DND-41 (cell line): ENCODE results near the gene CD96.

Source experiments
- ATAC-seq: fragments of 200-7000 bp; cut with Tn5 transposase; 3 replicates; pipeline ENCODE4 v1.9.1; 2021; ENCODE audit warnings: low read depth; ENCODE audit not compliant: insufficient read depth
- DNase-seq: peaks from one replicate; pipeline ENCODE4 v3.0.0-alpha.2; 2020
- H2AFZ ChIP-seq: 2 replicates; pipeline ENCODE4 v1.6.0; 2012; ENCODE audit warnings: low read depth, low read length
- H3K27ac ChIP-seq: 2 replicates; pipeline ENCODE4 v1.5.1; 2012; ENCODE audit warnings: low read length, inconsistent platforms
- H3K27me3 ChIP-seq: fragments of 200-600 bp; sonication (generic); 2 replicates; pipeline ENCODE4 v1.6.0; 2012; ENCODE audit warnings: low read length, mild to moderate bottlenecking, inconsistent platforms; ENCODE audit not compliant: insufficient read depth, poor library complexity
- H3K36me3 ChIP-seq: 2 replicates; pipeline ENCODE4 v1.5.1; 2012; ENCODE audit warnings: low read length, inconsistent platforms; ENCODE audit not compliant: insufficient read depth
- H3K4me1 ChIP-seq: 2 replicates; pipeline ENCODE4 v1.5.1; 2012; ENCODE audit warnings: mild to moderate bottlenecking, low read length; ENCODE audit not compliant: insufficient read depth
- H3K4me2 ChIP-seq: 2 replicates; pipeline ENCODE4 v1.6.0; 2012; ENCODE audit warnings: mild to moderate bottlenecking, moderate library complexity, low read length, inconsistent platforms; ENCODE audit not compliant: insufficient read depth
- H3K4me3 ChIP-seq, 2 experiments: fragments of 200-600 bp in 1 of 2; shearing (Covaris generic) in 1 of 2; 2 replicates each; pipeline ENCODE4 v1.5.1; 2012 to 2016; ENCODE audit warnings: inconsistent platforms in 2 of 2, low read length in 2 of 2, mild to moderate bottlenecking in 2 of 2, low read depth in 1 of 2, moderate library complexity in 1 of 2
- H3K79me2 ChIP-seq: 2 replicates; pipeline ENCODE4 v1.6.0; 2012; ENCODE audit warnings: low read length, inconsistent platforms; ENCODE audit not compliant: insufficient read depth
- H3K9ac ChIP-seq: 2 replicates; pipeline ENCODE4 v1.6.0; 2012; ENCODE audit warnings: low read depth, mild to moderate bottlenecking, inconsistent platforms, low read length, moderate library complexity
- H3K9me3 ChIP-seq: 2 replicates; pipeline ENCODE4 v1.5.1; 2012; ENCODE audit warnings: low read length, moderate library complexity, mild to moderate bottlenecking, inconsistent platforms; ENCODE audit not compliant: insufficient read depth, severe bottlenecking
- H4K20me1 ChIP-seq: 2 replicates; pipeline ENCODE4 v1.6.0; 2012; ENCODE audit warnings: low read length; ENCODE audit not compliant: insufficient read depth
- CTCF ChIP-seq: IDR thresholded peaks from 2 replicates; pipeline ENCODE4 v1.5.1; 2012; ENCODE audit warnings: borderline replicate concordance, low read length, moderate library complexity, mild to moderate bottlenecking; ENCODE audit not compliant: poor library complexity, severe bottlenecking; ENCODE audit errors: extremely low read depth
- EZH2 ChIP-seq: IDR thresholded peaks from 3 replicates; pipeline ENCODE4 v1.6.1; 2012; ENCODE audit warnings: borderline replicate concordance, low read depth, mild to moderate bottlenecking, moderate library complexity, low read length, inconsistent platforms; ENCODE audit not compliant: severe bottlenecking

Gene CD96

GRCh38 chr3:111603679-111604078 is 61.7 kb downstream of the CD96 start:
- no peak overlapping the region for H3K4me2 ChIP-seq
- H2AFZ ChIP-seq, result no peak overlapping the region
- no peaks in the 10 kb centered on the region; the same call in 1 of the 2 replicates for H3K79me2 ChIP-seq
- 0 out of 3 replicates have a peak, but pooled peaks have one; percentile 40 for ATAC-seq
- TF ChIP-seq EZH2, result no peak
- no peak for TF ChIP-seq CTCF
- no peak for DNase-seq
- no peaks in the 10 kb centered on the region for H4K20me1 ChIP-seq
- peaks cover 94% of the 10 kb centered on the region for H3K36me3 ChIP-seq
- no peak overlapping the region for H3K9ac ChIP-seq
- no peaks in the 10 kb centered on the region for H3K9me3 ChIP-seq
- no peak overlapping the region for H3K27ac ChIP-seq
- no peak overlapping the region for H3K4me3 ChIP-seq
- no peaks in the 10 kb centered on the region for H3K27me3 ChIP-seq
- H3K4me1 ChIP-seq, result peaks cover 15% of the 10 kb centered on the region

- no peak overlapping the region for H3K27ac ChIP-seq
- H3K9me3 ChIP-seq, result no peaks in the 10 kb centered on the region
- H2AFZ ChIP-seq, result no peak overlapping the region
- no peaks in the 10 kb centered on the region for H3K27me3 ChIP-seq
- H3K79me2 ChIP-seq, result no peaks in the 10 kb centered on the region; the same call in 1 of the 2 replicates
- no peak for ATAC-seq
- H3K4me3 ChIP-seq, result no peak overlapping the region
- H3K4me2 ChIP-seq, result no peak overlapping the region
- TF ChIP-seq CTCF (no peak), EZH2 (no peak)
- H3K4me1 ChIP-seq, result peaks cover 20% of the 10 kb centered on the region
- H4K20me1 ChIP-seq, result no peaks in the 10 kb centered on the region
- no peak for DNase-seq
- H3K36me3 ChIP-seq, result peaks cover 96% of the 10 kb centered on the region
- no peak overlapping the region for H3K9ac ChIP-seq
Observed at GRCh38 chr3:111604119-111604518, 62.1 kb downstream of the CD96 start.

- Histone ChIP-seq H2AFZ (no peak overlapping the region), H3K4me1 (peaks cover 29% of the 10 kb centered on the region), H3K27me3 (no peaks in the 10 kb centered on the region), H3K4me2 (no peak overlapping the region), H4K20me1 (no peaks in the 10 kb centered on the region), H3K4me3 (no peak overlapping the region), H3K27ac (no peak overlapping the region), H3K79me2 (no peaks in the 10 kb centered on the region; the same call in 1 of the 2 replicates), H3K9ac (no peak overlapping the region), H3K36me3 (peaks cover 87% of the 10 kb centered on the region), H3K9me3 (no peaks in the 10 kb centered on the region)
- no peak for ATAC-seq
- TF ChIP-seq EZH2, result no peak
- TF ChIP-seq CTCF, result no peak
- DNase-seq, result no peak
Observed at GRCh38 chr3:111605018-111605417, 63.0 kb downstream of the CD96 start.

- TF ChIP-seq EZH2, result no peak
- TF ChIP-seq CTCF, result no peak
- ATAC-seq, result no peak
- no peaks in the 10 kb centered on the region; the same call in 1 of the 2 replicates for H3K79me2 ChIP-seq
Observed at GRCh38 chr3:111605493-111605892, 63.5 kb downstream of the CD96 start.

More at GRCh38 chr3:111605493-111605892, 63.5 kb downstream of the CD96 start:
- no peak overlapping the region for H3K27ac ChIP-seq
- no peaks in the 10 kb centered on the region; the same call in 1 of the 2 replicates for H4K20me1 ChIP-seq
- H3K4me3 ChIP-seq, result no peak overlapping the region
- H3K9ac ChIP-seq, result no peak overlapping the region
- H3K27me3 ChIP-seq, result no peaks in the 10 kb centered on the region
- no peak overlapping the region for H3K4me2 ChIP-seq
- no peak overlapping the region for H2AFZ ChIP-seq
- peaks cover 83% of the 10 kb centered on the region for H3K36me3 ChIP-seq
- H3K4me1 ChIP-seq, result peaks cover 33% of the 10 kb centered on the region
- DNase-seq, result no peak
- H3K9me3 ChIP-seq, result no peaks in the 10 kb centered on the region
